Ovary (tissue), 3 donors: ENCODE data around the gene TSKS.

Experiments used
- CTCF ChIP-seq, 3 donors: fragments of 450-650 bp in 2 of 3; fragments of 200-600 bp in 1 of 3; IDR thresholded peaks; one replicate each; pipeline versions ENCODE4 v1.5.1 to v1.8.0; 2016 to 2022; ENCODE audit warnings: antibody characterized with exemption in 3 of 3, mild to moderate bottlenecking in 1 of 3
- EP300 ChIP-seq: sonication (generic); formaldehyde crosslinking; IDR thresholded peaks from one replicate; pipeline ENCODE4 v1.6.1; 2017; ENCODE audit warnings: antibody characterized with exemption
- POLR2A ChIP-seq: fragments of 450-650 bp; IDR thresholded peaks from one replicate; pipeline ENCODE4 v1.6.1; 2017; ENCODE audit warnings: antibody characterized with exemption, mild to moderate bottlenecking, moderate library complexity
- donor health status: DM: no; HTN: no; CAD: no.

GRCh38 chr19:49691243-49692146 is 71.6 kb downstream of the TSKS start:
- TF ChIP-seq CTCF (IDR thresholded peaks at IDR 0.05) (no peak), POLR2A (no peak), EP300 (no peak)
